ENCODE results near the gene PODXL2. TPM values are rescaled to one million over a fixed set of nuclear protein-coding genes. Genes with fewer than 3 reads are reported as not detected.

Gene PODXL2
- total RNA-seq, 4 donors from 2014 or later: 3.2 to 9.4 (median 8.0) TPM

DNA sequence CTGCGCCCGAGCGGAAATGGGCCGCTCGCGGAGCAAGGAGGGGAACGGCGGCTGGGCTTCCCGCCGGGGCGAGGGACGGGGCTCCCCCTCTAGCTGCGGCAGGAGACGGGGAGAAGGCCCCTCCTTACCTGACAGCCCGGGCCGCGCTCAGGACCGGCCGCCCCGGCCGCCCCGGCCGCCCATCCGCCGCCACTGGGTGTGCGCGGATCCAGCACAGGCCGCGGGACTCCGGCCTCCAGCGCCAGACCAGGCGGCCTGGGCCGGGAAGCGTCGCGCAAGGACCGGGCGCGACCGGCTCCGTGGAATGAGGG is 38.7 kb upstream of the PODXL2 start:
- TF ChIP-seq, protein P1, sequence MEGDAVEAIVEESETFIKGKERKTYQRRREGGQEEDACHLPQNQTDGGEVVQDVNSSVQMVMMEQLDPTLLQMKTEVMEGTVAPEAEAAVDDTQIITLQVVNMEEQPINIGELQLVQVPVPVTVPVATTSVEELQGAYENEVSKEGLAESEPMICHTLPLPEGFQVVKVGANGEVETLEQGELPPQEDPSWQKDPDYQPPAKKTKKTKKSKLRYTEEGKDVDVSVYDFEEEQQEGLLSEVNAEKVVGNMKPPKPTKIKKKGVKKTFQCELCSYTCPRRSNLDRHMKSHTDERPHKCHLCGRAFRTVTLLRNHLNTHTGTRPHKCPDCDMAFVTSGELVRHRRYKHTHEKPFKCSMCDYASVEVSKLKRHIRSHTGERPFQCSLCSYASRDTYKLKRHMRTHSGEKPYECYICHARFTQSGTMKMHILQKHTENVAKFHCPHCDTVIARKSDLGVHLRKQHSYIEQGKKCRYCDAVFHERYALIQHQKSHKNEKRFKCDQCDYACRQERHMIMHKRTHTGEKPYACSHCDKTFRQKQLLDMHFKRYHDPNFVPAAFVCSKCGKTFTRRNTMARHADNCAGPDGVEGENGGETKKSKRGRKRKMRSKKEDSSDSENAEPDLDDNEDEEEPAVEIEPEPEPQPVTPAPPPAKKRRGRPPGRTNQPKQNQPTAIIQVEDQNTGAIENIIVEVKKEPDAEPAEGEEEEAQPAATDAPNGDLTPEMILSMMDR (IDR thresholded peaks at IDR 0.05): no peak
- H3K36me3 ChIP-seq: no peaks in the 10 kb centered on the region
- intact Hi-C loops (cut with DNase I): no loop called here
- peak overlapping the region; percentile 88 to 93 (median 92) for H3K4me3 ChIP-seq (replicated peaks in 1 of 3)
- H3K9me3 ChIP-seq: no peaks in the 10 kb centered on the region
- peak in 1 of 2 donors; percentile 54 for DNase-seq
- H3K27ac ChIP-seq: peak overlapping the region; percentile 85 to 96 (median 91)
- 0% methylated on average over 1 of the region's 41 CpGs; no CpG with 5 or more reads in 1 of the 2 donors for WGBS, 2 donors
- H3K4me1 ChIP-seq: peaks cover 14 to 23% of the 10 kb centered on the region in 2 donors
- H3K27me3 ChIP-seq: no peaks in the 10 kb centered on the region

DNA sequence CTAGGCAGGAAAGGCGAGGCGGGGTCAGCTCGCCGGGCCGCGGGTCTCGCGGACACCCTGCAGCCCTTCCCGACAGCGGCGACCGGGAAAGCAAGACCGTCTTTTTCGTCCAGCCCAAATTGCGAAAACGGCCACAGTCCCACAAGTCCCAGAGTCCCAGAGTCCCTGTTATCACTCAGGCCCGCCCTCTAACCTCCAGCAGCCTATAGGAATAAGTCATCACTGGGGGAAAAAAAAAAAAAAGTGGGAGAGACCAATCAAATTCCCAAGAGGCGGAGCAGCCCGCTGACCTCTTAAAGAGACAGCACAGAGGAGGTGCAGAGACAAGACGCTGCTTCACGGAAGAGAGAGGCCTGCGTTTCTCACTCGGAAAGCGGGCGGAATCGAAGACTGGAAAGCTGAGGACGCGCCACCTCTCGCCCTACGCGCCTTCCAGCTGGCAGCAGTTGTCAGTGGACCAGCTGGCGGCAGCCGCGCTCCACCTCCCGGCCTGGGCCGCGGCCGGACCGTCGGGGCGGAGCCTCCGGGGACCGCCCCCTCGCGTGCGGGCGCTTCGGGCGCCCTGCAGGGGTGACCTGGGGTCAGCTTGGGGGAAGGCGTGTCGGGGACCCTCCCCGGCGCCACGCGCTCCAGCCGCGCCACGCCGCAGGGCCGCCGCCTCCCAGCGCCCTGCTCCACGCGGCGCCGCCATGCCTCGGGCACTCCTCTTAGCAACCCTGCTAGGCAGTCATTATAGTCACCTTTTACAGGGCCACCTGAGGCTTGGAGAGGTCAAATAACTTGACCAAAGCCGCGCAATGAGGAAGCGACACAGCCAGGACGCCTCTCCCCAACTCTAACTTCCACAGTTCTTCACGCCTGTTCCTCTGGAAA is 38.2 kb upstream of the PODXL2 start, which contains the start of gene TPRA1:
TSS of gene TPRA1 (minus strand) at position 141 of the 873 bp plus-strand sequence. CDS start 10,587 bp downstream, outside the sequence.
- no peaks in the 10 kb centered on the region for H3K27me3 ChIP-seq
- H3K27ac ChIP-seq: peak within 1 kb of the TSS; percentile 85 to 96 (median 91)
- peak; percentile 95 to 96 for DNase-seq
- intact Hi-C loops (cut with DNase I): no loop called here
- 2 to 3% methylated on average over 20 to 24 of the region's 72 CpGs for WGBS, 2 donors
- peaks cover 14 to 18% of the 10 kb centered on the region in 2 donors for H3K4me1 ChIP-seq
- no peaks in the 10 kb centered on the region for H3K36me3 ChIP-seq
- H3K9me3 ChIP-seq: no peaks in the 10 kb centered on the region
- H3K4me3 ChIP-seq (replicated peaks in 1 of 3): peak within 1 kb of the TSS; percentile 88 to 93 (median 92)
- peak in 1 of 2 donors; percentile 72 for TF ChIP-seq POLR2A (IDR thresholded peaks at IDR 0.05)
- TF ChIP-seq, protein P1 (IDR thresholded peaks at IDR 0.05): peak in 3 of 6 experiments; percentile 13 to 49 (median 32)

DNA sequence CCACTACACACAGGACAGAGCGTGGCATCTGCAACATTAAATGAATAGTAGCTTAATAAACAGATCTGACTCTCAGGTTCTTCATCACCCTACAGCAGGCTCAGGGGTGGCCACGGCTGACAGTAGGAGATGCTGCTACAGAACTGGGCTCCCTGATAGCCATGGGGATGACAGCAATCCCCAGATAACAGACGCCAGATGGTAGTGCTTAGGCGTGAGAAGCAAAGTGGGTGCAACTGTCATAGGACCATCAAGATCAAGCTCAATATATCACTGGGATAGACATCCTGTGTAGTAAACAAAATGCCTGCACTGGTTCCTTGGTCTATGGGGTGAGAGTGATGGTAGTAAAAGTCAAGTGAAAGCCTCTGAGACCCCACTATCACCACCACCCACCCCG is 35.8 kb upstream of the PODXL2 start:
- TF ChIP-seq POLR2A (IDR thresholded peaks at IDR 0.05): no peak
- TF ChIP-seq, protein P1 (IDR thresholded peaks at IDR 0.05): no peak
- no peak overlapping the region for H3K27ac ChIP-seq
- intact Hi-C loops (cut with DNase I): no loop called here

DNA sequence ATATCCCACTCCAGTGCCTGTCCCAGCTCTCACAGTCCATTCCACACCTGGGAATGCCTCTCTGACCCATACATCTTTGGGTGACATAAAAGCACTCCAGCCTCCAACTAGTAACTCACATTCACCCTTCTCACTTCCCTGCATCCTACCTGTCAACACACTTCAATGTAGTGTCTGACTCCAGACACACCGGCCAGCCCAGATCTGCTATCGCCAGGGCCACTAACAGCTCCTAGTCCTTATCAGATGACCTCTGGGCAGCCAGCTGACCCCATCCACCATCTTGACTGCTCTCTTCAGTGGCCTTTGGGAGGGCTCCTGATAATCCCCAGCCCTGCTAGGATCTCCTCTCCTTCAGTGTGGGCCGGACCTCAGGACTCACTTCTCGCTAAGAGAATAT is 33.7 kb upstream of the PODXL2 start:
- Histone ChIP-seq H3K27ac (no peak overlapping the region), H3K4me3 (replicated peaks in 1 of 3) (no peak overlapping the region), H3K27me3 (no peaks in the 10 kb centered on the region), H3K4me1 (peaks cover 13% of the 10 kb centered on the region in 2 donors), H3K9me3 (no peaks in the 10 kb centered on the region), H3K36me3 (no peaks in the 10 kb centered on the region)
- TF ChIP-seq, protein P1 (IDR thresholded peaks at IDR 0.05): no peak
- no peak for TF ChIP-seq POLR2A (IDR thresholded peaks at IDR 0.05)
- intact Hi-C loops (cut with DNase I): loop anchor here (5.0 kb wide), 1 partner anchor 77 kb away; the partner anchor contains the start of gene ABTB1
- WGBS, 2 donors: 69 to 83% methylated on average over 4 of the region's 4 CpGs
- no peak for DNase-seq

More for the DNA sequence above, 35.8 kb upstream of the PODXL2 start:
- Histone ChIP-seq H3K27me3 (no peaks in the 10 kb centered on the region), H3K36me3 (no peaks in the 10 kb centered on the region), H3K9me3 (no peaks in the 10 kb centered on the region), H3K4me3 (replicated peaks in 1 of 3) (no peak overlapping the region), H3K4me1 (peaks cover 14 to 23% of the 10 kb centered on the region in 2 donors)
- 98 to 99% methylated on average over 5 of the region's 5 CpGs for WGBS, 2 donors
- DNase-seq: no peak
